ENCODE measurements around the gene FAM83E.

FAM83E gene

GRCh38 chr19:48651683-48652048 lies 36.8 kb upstream of the FAM83E start:
- Histone ChIP-seq H3K27me3 (ENCODE audit: control insufficient read depth, insufficient read depth, low read length) (no peaks in the 10 kb centered on the region), H3K27ac (ENCODE audit: low read length) (no peak overlapping the region), H3K36me3 (ENCODE audit: control insufficient read depth, insufficient read depth, low read length) (no peaks in the 10 kb centered on the region), H3K4me3 (ENCODE audit: low read length) (no peak overlapping the region), H3K9me3 (ENCODE audit: control insufficient read depth, insufficient read depth, low read length) (no peaks in the 10 kb centered on the region), H3K4me1 (ENCODE audit: control insufficient read depth, insufficient read depth, low read length) (no peaks in the 10 kb centered on the region)
- no CpG with 5 or more reads among the region's 5 CpGs for WGBS (ENCODE audit: insufficient coverage, insufficient read length)
- no peak for DNase-seq (ENCODE audit: low read depth, low spot score)

DNA sequence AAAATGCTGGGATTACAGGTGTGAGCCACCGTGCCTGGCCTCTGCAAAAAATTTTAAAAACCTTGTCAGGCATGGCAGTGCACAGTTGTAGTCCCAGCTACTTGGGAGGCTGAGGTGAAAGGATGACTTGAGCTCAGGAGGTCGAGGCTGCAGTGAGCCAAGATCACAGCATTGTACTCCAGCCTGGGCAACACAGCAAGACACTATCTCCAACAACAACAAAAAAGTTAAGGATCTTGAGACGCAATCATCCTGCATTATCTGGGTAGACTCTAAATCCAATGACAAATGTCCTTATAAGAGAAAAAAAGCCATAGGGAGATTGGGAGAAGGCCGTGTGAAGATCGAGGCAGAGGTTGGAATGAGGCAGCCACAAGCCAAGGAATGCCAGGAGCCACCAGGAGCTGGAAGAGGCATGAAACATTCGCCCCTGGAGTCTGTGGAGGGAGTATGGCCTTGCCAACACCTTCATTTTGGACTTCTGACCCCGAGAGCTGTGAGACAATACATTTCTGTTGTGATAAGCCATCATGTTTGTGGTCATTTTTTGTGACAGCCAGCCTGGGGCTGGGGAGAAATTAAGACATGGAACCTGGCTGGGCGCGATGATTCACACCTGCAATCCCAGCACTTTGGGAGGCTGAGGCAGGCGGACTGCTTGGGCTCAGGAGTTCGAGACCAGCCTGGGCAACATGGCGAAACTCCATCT lies 36.3 kb upstream of the FAM83E start:
- Histone ChIP-seq H3K27me3 (ENCODE audit: control insufficient read depth, insufficient read depth, low read length) (no peaks in the 10 kb centered on the region), H3K4me1 (ENCODE audit: control insufficient read depth, insufficient read depth, low read length) (no peaks in the 10 kb centered on the region), H3K36me3 (ENCODE audit: control insufficient read depth, insufficient read depth, low read length) (no peaks in the 10 kb centered on the region), H3K27ac (ENCODE audit: low read length) (no peak overlapping the region), H3K4me3 (ENCODE audit: low read length) (no peak overlapping the region), H3K9me3 (ENCODE audit: control insufficient read depth, insufficient read depth, low read length) (no peaks in the 10 kb centered on the region)
- WGBS (ENCODE audit: insufficient coverage, insufficient read length): no CpG with 5 or more reads among the region's 12 CpGs
- no peak for DNase-seq (ENCODE audit: low read depth, low spot score)

GRCh38 chr19:48648134-48648533 lies 33.3 kb upstream of the FAM83E start:
- no peaks in the 10 kb centered on the region for H3K36me3 ChIP-seq (ENCODE audit: control insufficient read depth, insufficient read depth, low read length)
- H3K27me3 ChIP-seq (ENCODE audit: control insufficient read depth, insufficient read depth, low read length): no peaks in the 10 kb centered on the region
- DNase-seq (ENCODE audit: low read depth, low spot score): no peak
- H3K9me3 ChIP-seq (ENCODE audit: control insufficient read depth, insufficient read depth, low read length): no peaks in the 10 kb centered on the region
- H3K27ac ChIP-seq (ENCODE audit: low read length): no peak overlapping the region
- no peaks in the 10 kb centered on the region for H3K4me1 ChIP-seq (ENCODE audit: control insufficient read depth, insufficient read depth, low read length)
- no peak overlapping the region for H3K4me3 ChIP-seq (ENCODE audit: low read length)
- WGBS (ENCODE audit: insufficient coverage, insufficient read length): no CpG with 5 or more reads among the region's 2 CpGs

- no CpG with 5 or more reads among the region's 10 CpGs for WGBS (ENCODE audit: insufficient coverage, insufficient read length)
- DNase-seq (ENCODE audit: low read depth, low spot score): peak; percentile 83
- Histone ChIP-seq H3K27me3 (ENCODE audit: control insufficient read depth, insufficient read depth, low read length) (no peaks in the 10 kb centered on the region), H3K36me3 (ENCODE audit: control insufficient read depth, insufficient read depth, low read length) (no peaks in the 10 kb centered on the region), H3K4me1 (ENCODE audit: control insufficient read depth, insufficient read depth, low read length) (no peaks in the 10 kb centered on the region), H3K9me3 (ENCODE audit: control insufficient read depth, insufficient read depth, low read length) (no peaks in the 10 kb centered on the region), H3K4me3 (ENCODE audit: low read length) (no peak overlapping the region; the same call in 1 of the 2 replicates), H3K27ac (ENCODE audit: low read length) (no peak overlapping the region)
Measured at GRCh38 chr19:48646722-48647216, 31.9 kb upstream of the FAM83E start.

- WGBS (ENCODE audit: insufficient coverage, insufficient read length): no CpG with 5 or more reads among the region's 33 CpGs
- H3K27me3 ChIP-seq (ENCODE audit: control insufficient read depth, insufficient read depth, low read length): no peaks in the 10 kb centered on the region
- H3K36me3 ChIP-seq (ENCODE audit: control insufficient read depth, insufficient read depth, low read length): no peaks in the 10 kb centered on the region
- no peak for DNase-seq (ENCODE audit: low read depth, low spot score)
- H3K4me3 ChIP-seq (ENCODE audit: low read length): peak within 1 kb of the TSS; percentile 63; the same call in 1 of the 2 replicates
- no peaks in the 10 kb centered on the region for H3K9me3 ChIP-seq (ENCODE audit: control insufficient read depth, insufficient read depth, low read length)
- no peak within 1 kb of the TSS for H3K27ac ChIP-seq (ENCODE audit: low read length)
- H3K4me1 ChIP-seq (ENCODE audit: control insufficient read depth, insufficient read depth, low read length): no peaks in the 10 kb centered on the region
Measured at GRCh38 chr19:48646001-48646721, 31.3 kb upstream of the FAM83E start, which contains the start of gene CA11. TSS of gene CA11 (minus strand) at chr19:48646187. CDS start at chr19:48645632, 555 bp downstream.

GRCh38 chr19:48645620-48646000 lies 30.7 kb upstream of the FAM83E start:
- H3K4me3 ChIP-seq (ENCODE audit: low read length): peak overlapping the region; percentile 63; the same call in 1 of the 2 replicates
- no CpG with 5 or more reads among the region's 6 CpGs for WGBS (ENCODE audit: insufficient coverage, insufficient read length)
- H3K27ac ChIP-seq (ENCODE audit: low read length): no peak overlapping the region
- H3K4me1 ChIP-seq (ENCODE audit: control insufficient read depth, insufficient read depth, low read length): no peaks in the 10 kb centered on the region
- no peaks in the 10 kb centered on the region for H3K27me3 ChIP-seq (ENCODE audit: control insufficient read depth, insufficient read depth, low read length)
- H3K9me3 ChIP-seq (ENCODE audit: control insufficient read depth, insufficient read depth, low read length): no peaks in the 10 kb centered on the region
- no peaks in the 10 kb centered on the region for H3K36me3 ChIP-seq (ENCODE audit: control insufficient read depth, insufficient read depth, low read length)
- no peak for DNase-seq (ENCODE audit: low read depth, low spot score)

- no CpG with 5 or more reads among the region's 25 CpGs for WGBS (ENCODE audit: insufficient coverage, insufficient read length)
- Histone ChIP-seq H3K9me3 (ENCODE audit: control insufficient read depth, insufficient read depth, low read length) (no peaks in the 10 kb centered on the region), H3K4me1 (ENCODE audit: control insufficient read depth, insufficient read depth, low read length) (no peaks in the 10 kb centered on the region), H3K27ac (ENCODE audit: low read length) (no peak overlapping the region), H3K36me3 (ENCODE audit: control insufficient read depth, insufficient read depth, low read length) (no peaks in the 10 kb centered on the region), H3K4me3 (ENCODE audit: low read length) (peak overlapping the region; percentile 63; the same call in 1 of the 2 replicates), H3K27me3 (ENCODE audit: control insufficient read depth, insufficient read depth, low read length) (no peaks in the 10 kb centered on the region)
- no peak for DNase-seq (ENCODE audit: low read depth, low spot score)
Measured at GRCh38 chr19:48644839-48645619, 30.2 kb upstream of the FAM83E start.

- H3K27ac ChIP-seq (ENCODE audit: low read length): no peak overlapping the region
- no CpG with 5 or more reads among the region's 4 CpGs for WGBS (ENCODE audit: insufficient coverage, insufficient read length)
- no peaks in the 10 kb centered on the region for H3K27me3 ChIP-seq (ENCODE audit: control insufficient read depth, insufficient read depth, low read length)
- DNase-seq (ENCODE audit: low read depth, low spot score): no peak
- H3K9me3 ChIP-seq (ENCODE audit: control insufficient read depth, insufficient read depth, low read length): no peaks in the 10 kb centered on the region
- 0 out of 2 replicates have a peak, but pooled peaks cover 3% of the 10 kb centered on the region for H3K4me1 ChIP-seq (ENCODE audit: control insufficient read depth, insufficient read depth, low read length)
- peak overlapping the region; percentile 14; the same call in 1 of the 2 replicates for H3K4me3 ChIP-seq (ENCODE audit: low read length)
- H3K36me3 ChIP-seq (ENCODE audit: control insufficient read depth, insufficient read depth, low read length): no peaks in the 10 kb centered on the region
Measured at GRCh38 chr19:48644355-48644754, 29.5 kb upstream of the FAM83E start.

DNA sequence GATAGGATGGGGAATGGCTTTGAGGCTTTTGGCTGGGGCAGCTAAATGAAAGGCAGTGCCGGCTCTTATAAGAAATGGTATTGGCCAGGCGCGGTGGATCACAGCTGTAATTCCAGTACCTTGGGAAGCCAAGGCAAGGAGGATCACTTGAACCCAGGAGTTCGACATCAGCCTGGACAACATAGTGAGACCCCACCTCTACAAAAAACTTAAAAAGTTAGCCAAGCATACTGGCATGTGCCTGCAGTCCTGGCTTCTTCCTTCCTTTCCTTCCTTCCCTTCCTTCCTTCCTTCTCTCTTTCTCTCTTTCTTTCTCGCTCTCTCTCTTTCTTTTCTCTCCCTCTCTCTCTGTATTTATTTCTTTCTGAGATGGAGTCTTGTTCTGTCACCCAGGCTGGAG lies 28.0 kb upstream of the FAM83E start:
- H3K27ac ChIP-seq (ENCODE audit: low read length): no peak overlapping the region
- no peaks in the 10 kb centered on the region for H3K36me3 ChIP-seq (ENCODE audit: control insufficient read depth, insufficient read depth, low read length)
- DNase-seq (ENCODE audit: low read depth, low spot score): no peak
- H3K4me1 ChIP-seq (ENCODE audit: control insufficient read depth, insufficient read depth, low read length): peaks cover 10% of the 10 kb centered on the region; the same call in 1 of the 2 replicates
- no CpG with 5 or more reads among the region's 5 CpGs for WGBS (ENCODE audit: insufficient coverage, insufficient read length)
- H3K27me3 ChIP-seq (ENCODE audit: control insufficient read depth, insufficient read depth, low read length): no peaks in the 10 kb centered on the region
- no peaks in the 10 kb centered on the region for H3K9me3 ChIP-seq (ENCODE audit: control insufficient read depth, insufficient read depth, low read length)
- H3K4me3 ChIP-seq (ENCODE audit: low read length): no peak overlapping the region

GRCh38 chr19:48641850-48642249 lies 27.0 kb upstream of the FAM83E start:
- H3K4me1 ChIP-seq (ENCODE audit: control insufficient read depth, insufficient read depth, low read length): peaks cover 10% of the 10 kb centered on the region; the same call in 1 of the 2 replicates
- no peaks in the 10 kb centered on the region for H3K9me3 ChIP-seq (ENCODE audit: control insufficient read depth, insufficient read depth, low read length)
- no peak overlapping the region for H3K4me3 ChIP-seq (ENCODE audit: low read length)
- no peaks in the 10 kb centered on the region for H3K36me3 ChIP-seq (ENCODE audit: control insufficient read depth, insufficient read depth, low read length)
- WGBS (ENCODE audit: insufficient coverage, insufficient read length): no CpG with 5 or more reads among the region's 2 CpGs
- no peaks in the 10 kb centered on the region for H3K27me3 ChIP-seq (ENCODE audit: control insufficient read depth, insufficient read depth, low read length)
- H3K27ac ChIP-seq (ENCODE audit: low read length): no peak overlapping the region
- no peak for DNase-seq (ENCODE audit: low read depth, low spot score)

Measured in iPS DF 6.9 (cell line).